Stomach (tissue), 9 donors: Measurements from ENCODE around the gene ARHGEF10L. TPM values are rescaled to one million over a fixed set of nuclear protein-coding genes. Genes with fewer than 3 reads are reported as not detected.

ENCODE experiments used
- DNase-seq, 2 donors: peaks; one replicate each; pipeline versions ENCODE4 v3.0.0 to v3.0.0-alpha.2; 2013 to 2019
- H3K27ac ChIP-seq, 5 donors: fragments of 200-600 bp in 4 of 5; sonication (generic) in 4 of 5; one replicate each; pipeline ENCODE4 v1.5.1; 2013 to 2019; ENCODE audit warnings: mild to moderate bottlenecking in 1 of 5, moderate library complexity in 1 of 5
- H3K27me3 ChIP-seq, 3 donors: fragments of 200-600 bp; sonication (generic); one replicate each; pipeline ENCODE4 v1.5.1; 2017 to 2019; ENCODE audit warnings: mixed run types in 1 of 3
- H3K36me3 ChIP-seq, 4 donors: fragments of 200-600 bp; sonication (generic); 1 replicate in 3 of 4; 2 replicates in 1 of 4; pipeline ENCODE4 v1.5.1; 2016 to 2019
- H3K4me1 ChIP-seq, 4 donors: fragments of 200-600 bp; sonication (generic); one replicate each; pipeline ENCODE4 v1.5.1; 2016 to 2019
- H3K4me3 ChIP-seq, 4 donors: fragments of 200-600 bp; sonication (generic) in 3 of 4; one replicate each; pipeline ENCODE4 v1.5.1; 2016 to 2019; ENCODE audit warnings: mild to moderate bottlenecking in 1 of 4
- H3K9me3 ChIP-seq, 4 donors: fragments of 200-600 bp; sonication (generic); one replicate each; pipeline ENCODE4 v1.5.1; 2016 to 2019
- CTCF ChIP-seq, 7 experiments: fragments of 450-650 bp in 4 of 7; fragments of 200-600 bp in 3 of 7; sonication (generic) in 3 of 7; IDR thresholded peaks; one replicate each; pipeline ENCODE4 v1.5.1; 2016 to 2019; ENCODE audit warnings: antibody characterized with exemption in 7 of 7, control low read depth in 2 of 7, mild to moderate bottlenecking in 1 of 7
- EP300 ChIP-seq: sonication (generic); formaldehyde crosslinking; IDR thresholded peaks from one replicate; pipeline ENCODE4 v1.6.1; 2017; ENCODE audit warnings: antibody characterized with exemption
- POLR2A ChIP-seq, 4 donors: fragments of 450-650 bp; IDR thresholded peaks; one replicate each; pipeline ENCODE4 v1.6.1; 2016; ENCODE audit warnings: antibody characterized with exemption in 4 of 4, control low read depth in 2 of 4, mild to moderate bottlenecking in 1 of 4, moderate library complexity in 1 of 4
- POLR2AphosphoS5 ChIP-seq, 3 donors: sonication (generic); formaldehyde crosslinking; IDR thresholded peaks; one replicate each; pipeline ENCODE4 v1.6.1; 2016; ENCODE audit warnings: antibody characterized with exemption in 3 of 3
- WGBS, 5 donors: extraction: QIAGEN DNeasy Blood & Tissue Kit in 3 of 5; methylation state at CpG; one replicate each; pipeline versions ENCODE4 v1.1.5 to v1.1.7; 2013 to 2018; 5-methylcytosine and 5-hydroxymethylcytosine counted together
- intact Hi-C: fragments of 100-400 bp; cut with DNase I; formaldehyde crosslinking; loops from one replicate; pipeline ENCODE4 v1.15.1; 2023; ENCODE audit warnings: low total_unique reads
- polyA plus RNA-seq, 3 donors: library from polyadenylated mRNA; stranded (reverse); fragments of 200-250 nt; gene quantifications; one replicate each; pipeline ENCODE4 v1.2.3, GENCODE V29; 2013
- total RNA-seq, 5 donors: library from RNA; depleted of rRNA; stranded (reverse); fragments of >200 nt; gene quantifications; one replicate each; pipeline versions ENCODE4 v1.1.0 to v1.2.3, GENCODE V29; 2014 to 2016
- donor health status: healthy with polysubstance abuse.
- donor health status: Bipolar disorder and iron deficiency.
- donor health status: healthy.

ARHGEF10L gene
- total and polyA plus RNA-seq, 8 donors = 15.4 to 329 (median 45.0) TPM

GRCh38 chr1:17721444-17721843 lies 181.9 kb downstream of the ARHGEF10L start:
- intact Hi-C loops = no loop called here
- H3K9me3 ChIP-seq = no peaks in the 10 kb centered on the region
- H3K27ac ChIP-seq = no peak overlapping the region
- TF ChIP-seq CTCF (IDR thresholded peaks at IDR 0.05) (no peak), POLR2A (IDR thresholded peaks at IDR 0.05) (no peak), POLR2AphosphoS5 (IDR thresholded peaks at IDR 0.05) (no peak), EP300 (no peak)
- peaks cover 0 to 51% (median 0%) of the 10 kb centered on the region in 3 donors for H3K27me3 ChIP-seq
- H3K4me3 ChIP-seq = no peak overlapping the region
- no peaks in the 10 kb centered on the region for H3K4me1 ChIP-seq
- no peak for DNase-seq
- no peaks in the 10 kb centered on the region for H3K36me3 ChIP-seq
- 94 to 100% (median 97%) methylated on average over 2 of the region's 2 CpGs for WGBS, 5 donors

GRCh38 chr1:17723684-17724083 lies 184.2 kb downstream of the ARHGEF10L start:
- DNase-seq = no peak
- Histone ChIP-seq H3K4me3 (no peak overlapping the region), H3K27ac (no peak overlapping the region), H3K27me3 (peaks cover 0 to 46% (median 5%) of the 10 kb centered on the region in 3 donors), H3K36me3 (no peaks in the 10 kb centered on the region), H3K4me1 (no peaks in the 10 kb centered on the region), H3K9me3 (peaks cover 0 to 8% (median 0%) of the 10 kb centered on the region in 4 donors)
- 30 to 47% (median 40%) methylated on average over 6 of the region's 6 CpGs for WGBS, 5 donors
- intact Hi-C loops = no loop called here
- TF ChIP-seq CTCF (IDR thresholded peaks at IDR 0.05) (no peak), POLR2AphosphoS5 (IDR thresholded peaks at IDR 0.05) (no peak), EP300 (no peak), POLR2A (IDR thresholded peaks at IDR 0.05) (no peak)

- no peak for DNase-seq
- no peaks in the 10 kb centered on the region for H3K36me3 ChIP-seq
- H3K4me1 ChIP-seq = no peaks in the 10 kb centered on the region
- H3K4me3 ChIP-seq = no peak overlapping the region
- H3K27ac ChIP-seq = no peak overlapping the region
- peaks cover 0 to 8% (median 0%) of the 10 kb centered on the region in 4 donors for H3K9me3 ChIP-seq
- TF ChIP-seq POLR2A (IDR thresholded peaks at IDR 0.05) (no peak), POLR2AphosphoS5 (IDR thresholded peaks at IDR 0.05) (no peak), EP300 (no peak), CTCF (IDR thresholded peaks at IDR 0.05) (no peak)
- intact Hi-C loops = no loop called here
- WGBS, 5 donors = 70 to 84% (median 78%) methylated on average over 5 to 6 of the region's 6 CpGs
- peaks cover 0 to 49% (median 7%) of the 10 kb centered on the region in 3 donors for H3K27me3 ChIP-seq
These were observed 184.7 kb downstream of the ARHGEF10L start for GRCh38 chr1:17724150-17724549.

- Histone ChIP-seq H3K4me3 (no peak overlapping the region), H3K9me3 (peaks cover 0 to 8% (median 0%) of the 10 kb centered on the region in 4 donors), H3K4me1 (no peaks in the 10 kb centered on the region), H3K27me3 (peaks cover 0 to 59% (median 11%) of the 10 kb centered on the region in 3 donors), H3K27ac (no peak overlapping the region), H3K36me3 (no peaks in the 10 kb centered on the region)
- no peak for DNase-seq
- intact Hi-C loops = no loop called here
- WGBS, 5 donors = 78 to 86% (median 80%) methylated on average over 9 of the region's 9 CpGs
- TF ChIP-seq CTCF (IDR thresholded peaks at IDR 0.05) (no peak), EP300 (no peak), POLR2A (IDR thresholded peaks at IDR 0.05) (no peak), POLR2AphosphoS5 (IDR thresholded peaks at IDR 0.05) (no peak)
These were observed 185.7 kb downstream of the ARHGEF10L start for GRCh38 chr1:17725084-17725719.
